NCI-H1417 (cell line): Measurements from ENCODE around the gene NUDT3.
"Not testable (repeated sequence)": the region's sequence is repeated elsewhere in the genome, so short reads cannot be mapped to it uniquely, and the experiment has no call there.

ENCODE experiments used
- DNase-seq, 3 experiments: peaks; one replicate each; lab custom pipeline; 2025; lab: John Stamatoyannopoulos, UW

The NUDT3 gene

GRCh38 chr6:34393191-34393965 is 909 bp upstream of the NUDT3 start:
- DNase-seq, result peak; percentile 15 to 73 (median 52)

- peak; percentile 69 to 87 (median 83) for DNase-seq
Measured at GRCh38 chr6:34391786-34392496, 528 bp downstream of the NUDT3 start.

DNA sequence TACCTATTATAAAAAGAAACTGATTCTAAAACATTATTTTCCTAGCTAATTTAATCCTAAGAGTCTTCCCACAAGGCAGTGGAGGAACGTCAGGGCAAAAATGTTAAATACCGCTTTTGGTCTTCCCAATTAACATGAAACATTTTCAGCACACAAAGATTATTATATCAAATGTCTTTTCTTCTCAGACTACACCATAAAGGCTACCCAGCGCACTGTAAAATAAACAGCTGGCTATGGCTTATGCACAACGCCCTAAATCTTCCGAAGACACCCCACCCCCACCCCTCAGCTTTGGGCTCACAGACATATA is 1.0 kb downstream of the NUDT3 start:
- no peak for DNase-seq

GRCh38 chr6:34390531-34391472 is 1.7 kb downstream of the NUDT3 start:
- DNase-seq, result peak; percentile 18 to 70 (median 36)

DNA sequence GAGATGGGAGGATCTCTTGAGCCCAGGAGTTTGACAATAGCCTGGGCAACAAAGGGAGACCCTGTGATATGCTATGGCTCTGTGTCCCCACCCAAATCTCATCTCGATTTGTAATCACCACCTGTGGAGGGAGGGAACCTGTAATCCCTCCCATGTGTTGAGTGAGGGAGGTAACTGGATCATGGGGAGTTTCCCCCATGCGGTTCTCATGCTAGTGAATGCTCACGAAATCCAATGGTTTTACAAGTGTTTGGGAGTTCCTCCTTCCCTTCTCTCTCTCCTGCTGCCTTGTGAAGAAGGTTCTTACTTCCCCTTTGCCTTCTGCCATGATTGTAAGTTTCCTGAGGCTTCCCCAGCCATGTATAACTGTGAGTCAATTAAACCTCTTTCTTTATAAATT is 3.4 kb downstream of the NUDT3 start:
- no peak for DNase-seq

GRCh38 chr6:34388421-34388820 is 4.0 kb downstream of the NUDT3 start:
- DNase-seq, result no peak

- no peak for DNase-seq
Measured at GRCh38 chr6:34386316-34387137, 5.9 kb downstream of the NUDT3 start.

- DNase-seq, result no peak
Measured at GRCh38 chr6:34385793-34386195, 6.7 kb downstream of the NUDT3 start.

GRCh38 chr6:34384321-34385153 is 7.9 kb downstream of the NUDT3 start:
- DNase-seq, result no peak

DNA sequence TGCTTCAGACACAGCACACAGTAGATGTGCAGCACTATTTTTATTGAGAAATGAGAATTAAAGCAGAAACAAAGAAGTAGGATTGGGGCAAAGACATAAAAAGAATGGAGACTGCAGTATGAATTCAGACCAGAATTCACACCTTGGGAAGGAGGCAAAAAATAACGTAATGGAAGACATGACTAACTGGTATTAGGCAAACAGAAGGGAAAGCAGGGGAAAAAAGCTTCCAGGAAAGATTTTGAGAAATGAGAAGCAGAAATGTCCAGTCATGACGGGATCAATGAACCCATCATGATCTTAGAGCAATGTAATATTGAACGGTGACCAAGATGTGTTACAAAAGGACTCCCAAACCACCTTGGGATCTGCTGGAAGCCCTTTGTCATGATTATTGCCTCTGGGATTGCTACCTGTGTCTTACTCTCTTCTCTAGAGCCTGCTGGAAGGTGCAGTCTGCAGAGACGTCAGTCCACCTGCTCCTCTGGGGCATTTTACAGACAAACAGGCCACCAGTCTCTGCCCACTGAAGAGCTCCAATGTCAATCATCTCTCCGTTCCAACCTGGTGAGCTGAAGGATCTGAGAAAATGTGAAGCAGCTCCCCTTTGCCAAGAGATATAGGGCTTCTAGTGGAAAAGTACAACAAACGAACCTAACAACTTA is 8.7 kb downstream of the NUDT3 start:
- DNase-seq, result no peak

GRCh38 chr6:34383161-34383631 is 9.3 kb downstream of the NUDT3 start:
- no peak for DNase-seq

- no peak for DNase-seq
Measured at GRCh38 chr6:34381081-34381480, 11.4 kb downstream of the NUDT3 start.

DNA sequence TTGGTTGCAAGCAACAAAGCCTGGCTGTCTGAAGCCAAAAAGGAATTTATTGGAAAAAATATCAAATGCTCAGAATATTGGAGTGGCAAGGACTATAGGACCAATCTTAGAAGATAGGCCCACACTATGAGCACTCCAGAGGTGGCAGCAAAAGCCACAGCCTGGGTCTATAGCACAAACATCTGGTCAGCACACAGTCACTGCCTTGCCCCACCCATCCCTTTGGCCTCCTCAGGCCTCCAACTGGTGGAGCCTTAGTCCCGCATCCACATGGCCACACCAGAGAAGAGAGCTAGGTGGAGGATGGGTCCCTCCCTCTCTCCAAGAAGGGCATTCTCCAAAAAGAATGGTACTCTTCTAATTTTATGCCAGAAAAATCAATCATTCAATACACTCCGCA is 14.0 kb downstream of the NUDT3 start:
- DNase-seq, result no peak

DNA sequence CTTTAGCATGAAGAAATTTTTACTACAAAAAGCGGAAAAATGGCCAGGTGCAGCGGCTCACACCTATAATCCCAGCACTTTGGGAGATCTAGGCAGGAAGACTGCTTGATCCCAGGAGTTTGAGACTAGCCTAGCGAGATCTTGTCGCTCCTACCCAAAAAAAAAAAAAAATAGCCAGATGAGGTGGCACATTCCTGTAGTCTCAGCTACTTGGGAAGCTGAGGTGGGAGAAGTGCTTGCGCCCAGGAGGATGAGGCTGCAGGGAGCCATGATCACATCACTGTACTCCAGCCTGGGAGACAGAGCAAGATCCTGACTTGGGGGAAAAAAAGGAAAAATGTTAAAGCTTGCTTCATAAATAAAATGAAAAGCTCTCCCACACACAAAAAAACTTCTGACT is 14.5 kb downstream of the NUDT3 start:
- no peak for DNase-seq

DNA sequence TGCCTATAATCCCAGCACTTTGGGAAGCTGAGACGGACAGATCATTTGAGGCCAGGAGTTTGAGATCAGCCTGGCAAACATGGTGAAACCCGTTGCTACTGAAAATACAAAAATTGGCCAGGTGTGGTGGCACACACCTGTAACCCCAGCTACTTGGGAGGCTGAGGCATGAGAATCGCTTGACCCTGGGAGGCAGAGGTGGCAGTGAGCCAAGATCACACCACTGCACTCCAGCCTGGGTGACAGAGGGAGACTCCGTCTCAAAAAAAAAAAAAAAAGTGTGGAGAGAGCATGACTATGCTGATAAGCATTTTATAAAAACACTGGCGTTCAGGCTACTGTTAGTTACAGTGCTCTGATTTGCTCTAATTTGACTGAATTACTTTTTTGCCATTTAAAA is 14.9 kb downstream of the NUDT3 start:
- not testable (repeated sequence) for DNase-seq

DNA sequence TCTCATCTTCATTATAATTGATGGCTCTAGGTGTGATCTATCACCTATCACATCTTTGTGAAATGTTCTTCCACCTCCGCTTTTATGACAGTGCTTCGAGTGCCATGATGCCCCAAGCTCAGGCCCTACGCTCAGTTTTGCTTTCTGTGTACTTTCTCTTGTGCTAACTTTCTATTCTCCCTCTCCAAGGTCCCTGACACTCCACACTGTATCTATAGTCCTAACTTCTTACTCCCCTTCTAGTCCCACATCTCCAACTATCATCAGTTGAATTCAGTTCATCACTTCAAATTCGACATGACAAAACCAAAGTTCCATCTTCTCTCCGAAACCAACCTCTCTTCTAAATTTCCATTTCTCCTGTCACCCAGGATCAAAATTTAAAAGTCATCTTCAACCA is 16.6 kb downstream of the NUDT3 start:
- DNase-seq, result no peak

DNA sequence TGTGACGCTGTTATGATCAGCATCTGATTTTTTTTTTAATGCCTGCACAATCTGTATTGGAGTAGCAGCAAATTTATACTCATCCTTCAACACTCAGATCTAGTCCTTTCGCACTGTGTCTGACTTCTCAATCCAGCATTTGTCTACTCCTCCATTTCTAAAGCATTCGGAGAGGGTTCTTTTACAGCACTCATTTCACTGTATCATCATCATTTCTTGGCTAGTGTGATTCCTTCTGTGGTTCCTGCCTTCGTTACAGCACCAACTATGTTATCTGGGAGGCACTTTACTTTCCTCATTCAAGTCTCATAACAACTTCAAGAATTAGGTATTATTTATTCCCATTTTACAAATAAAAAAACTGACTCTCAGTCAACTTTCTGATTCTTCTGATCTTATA is 18.0 kb downstream of the NUDT3 start:
- no peak for DNase-seq

DNA sequence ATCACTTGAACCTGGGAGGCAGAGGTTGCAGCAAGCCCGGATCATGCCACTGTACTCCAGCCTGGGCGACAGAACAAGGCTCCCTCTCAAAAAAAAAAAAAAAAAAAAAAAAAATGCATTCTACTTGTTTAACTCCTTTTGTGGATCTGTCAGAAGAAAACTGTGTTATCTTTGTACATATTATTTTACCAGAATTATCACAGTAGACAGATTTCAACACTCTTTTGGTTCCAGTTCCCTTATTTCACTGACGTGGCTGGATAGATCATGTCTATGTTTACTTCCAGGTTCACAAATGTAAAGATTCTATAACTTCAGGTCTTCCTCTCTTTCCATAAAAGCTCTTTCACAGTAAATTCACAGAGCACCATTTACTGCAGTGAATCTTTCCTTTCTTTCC is 18.4 kb downstream of the NUDT3 start:
- DNase-seq, result no peak

GRCh38 chr6:34373511-34373910 is 19.0 kb downstream of the NUDT3 start:
- DNase-seq, result no peak

DNA sequence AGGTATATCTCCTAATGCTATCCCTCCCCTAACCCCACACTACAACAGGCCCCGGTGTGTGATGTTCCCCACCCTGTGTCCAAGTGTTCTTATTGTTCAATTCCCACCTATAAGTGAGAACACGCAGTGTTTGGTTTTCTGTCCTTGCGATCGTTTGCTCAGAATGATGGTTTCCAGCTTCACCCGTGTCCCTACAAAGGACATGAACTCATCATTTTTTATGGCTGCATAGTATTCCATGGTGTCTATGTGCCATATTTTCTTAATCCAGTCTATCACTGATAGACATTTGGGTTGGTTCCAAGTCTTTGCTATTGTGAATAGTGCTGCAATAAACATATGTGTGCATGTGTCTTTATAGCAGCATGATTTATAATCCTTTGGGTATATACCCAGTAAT is 20.6 kb downstream of the NUDT3 start:
- not testable (repeated sequence) for DNase-seq
